Uterus (tissue), 4 donors: ENCODE results near the gene IMPG1. TPM values are rescaled to one million over a fixed set of nuclear protein-coding genes. Genes with fewer than 3 reads are reported as not detected.

Source experiments
- DNase-seq, 2 donors: peaks; one replicate each; pipeline ENCODE4 v3.0.0-alpha.2; 2019 to 2020
- H3K27ac ChIP-seq, 2 donors: fragments of 200-600 bp; sonication (generic); 1 replicate in 1 of 2; 2 replicates in 1 of 2; pipeline ENCODE4 v1.5.1; 2016 to 2018
- H3K27me3 ChIP-seq, 2 donors: fragments of 200-600 bp; sonication (generic); one replicate each; pipeline ENCODE4 v1.5.1; 2018 to 2019; ENCODE audit warnings: control low read depth in 1 of 2
- H3K36me3 ChIP-seq, 2 donors: fragments of 200-600 bp; sonication (generic); one replicate each; pipeline ENCODE4 v1.5.1; 2019; ENCODE audit warnings: control low read depth in 1 of 2
- H3K4me1 ChIP-seq, 2 donors: fragments of 200-600 bp; sonication (generic); one replicate each; pipeline ENCODE4 v1.5.1; 2018 to 2019; ENCODE audit warnings: control low read depth in 1 of 2
- H3K4me3 ChIP-seq, 2 donors: fragments of 200-600 bp; sonication (generic); 1 replicate in 1 of 2; 2 replicates in 1 of 2; pipeline ENCODE4 v1.5.1; 2018 to 2019; ENCODE audit warnings: mild to moderate bottlenecking in 1 of 2
- H3K9me3 ChIP-seq, 2 donors: fragments of 200-600 bp; sonication (generic); one replicate each; pipeline ENCODE4 v1.5.1; 2019; ENCODE audit warnings: control low read depth in 1 of 2
- CTCF ChIP-seq, 4 experiments: fragments of 200-600 bp in 2 of 4; fragments of 450-650 bp in 2 of 4; sonication (generic) in 2 of 4; IDR thresholded peaks; one replicate each; pipeline ENCODE4 v1.5.1; 2016 to 2019; ENCODE audit warnings: antibody characterized with exemption in 4 of 4, mild to moderate bottlenecking in 2 of 4, moderate library complexity in 1 of 4
- POLR2A ChIP-seq, 2 donors: fragments of 450-650 bp; IDR thresholded peaks; one replicate each; pipeline ENCODE4 v1.6.1; 2016; ENCODE audit warnings: antibody characterized with exemption in 2 of 2, mild to moderate bottlenecking in 1 of 2, moderate library complexity in 1 of 2
- intact Hi-C: fragments of 100-400 bp; cut with DNase I; formaldehyde crosslinking; loops from one replicate; pipeline ENCODE4 v1.15.1; 2023; ENCODE audit warnings: low total_unique reads
- total RNA-seq, 4 donors: library from RNA; depleted of rRNA in 3 of 4; stranded (reverse); fragments of >200 nt in 3 of 4; gene quantifications; one replicate each; pipeline versions ENCODE4 v1.1.0 to v1.2.4, GENCODE V29; 2014 to 2023
- donor health status: DM: yes; HTN: yes; CAD: no.

IMPG1 gene
- total RNA-seq, 4 donors from 2014 or later: 0.14 TPM; not detected in 3

GRCh38 chr6:75940564-75940963, 131.9 kb downstream of the IMPG1 start:
- intact Hi-C loops: no loop called here
- Histone ChIP-seq H3K27me3 (no peaks in the 10 kb centered on the region), H3K27ac (no peak overlapping the region), H3K36me3 (no peaks in the 10 kb centered on the region), H3K9me3 (no peaks in the 10 kb centered on the region), H3K4me3 (no peak overlapping the region), H3K4me1 (no peaks in the 10 kb centered on the region)
- no peak for DNase-seq
- no peak for TF ChIP-seq CTCF (IDR thresholded peaks at IDR 0.05)
- no peak for TF ChIP-seq POLR2A (IDR thresholded peaks at IDR 0.05)

GRCh38 chr6:75937846-75938245, 134.6 kb downstream of the IMPG1 start:
- Histone ChIP-seq H3K27me3 (no peaks in the 10 kb centered on the region), H3K4me1 (no peaks in the 10 kb centered on the region), H3K4me3 (no peak overlapping the region), H3K27ac (no peak overlapping the region), H3K9me3 (no peaks in the 10 kb centered on the region), H3K36me3 (no peaks in the 10 kb centered on the region)
- DNase-seq: no peak
- TF ChIP-seq POLR2A (IDR thresholded peaks at IDR 0.05) (no peak), CTCF (IDR thresholded peaks at IDR 0.05) (no peak)
- intact Hi-C loops: no loop called here

GRCh38 chr6:75936682-75937081, 135.8 kb downstream of the IMPG1 start:
- H3K27me3 ChIP-seq: no peaks in the 10 kb centered on the region
- H3K9me3 ChIP-seq: no peaks in the 10 kb centered on the region
- H3K4me3 ChIP-seq: no peak overlapping the region
- intact Hi-C loops: no loop called here
- no peak for TF ChIP-seq POLR2A (IDR thresholded peaks at IDR 0.05)
- TF ChIP-seq CTCF (IDR thresholded peaks at IDR 0.05): no peak
- H3K36me3 ChIP-seq: no peaks in the 10 kb centered on the region
- DNase-seq: no peak
- H3K27ac ChIP-seq: no peak overlapping the region
- no peaks in the 10 kb centered on the region for H3K4me1 ChIP-seq

GRCh38 chr6:75935473-75935793, 137.0 kb downstream of the IMPG1 start:
- Histone ChIP-seq H3K27me3 (no peaks in the 10 kb centered on the region), H3K27ac (no peak overlapping the region), H3K9me3 (no peaks in the 10 kb centered on the region), H3K4me3 (peak overlapping the region; percentile 1 to 22), H3K4me1 (no peaks in the 10 kb centered on the region), H3K36me3 (no peaks in the 10 kb centered on the region)
- no peak for DNase-seq
- TF ChIP-seq CTCF (IDR thresholded peaks at IDR 0.05): no peak
- TF ChIP-seq POLR2A (IDR thresholded peaks at IDR 0.05): no peak
- intact Hi-C loops: no loop called here

GRCh38 chr6:75934643-75935472, 137.6 kb downstream of the IMPG1 start:
- no peaks in the 10 kb centered on the region for H3K27me3 ChIP-seq
- H3K9me3 ChIP-seq: no peaks in the 10 kb centered on the region
- TF ChIP-seq CTCF (IDR thresholded peaks at IDR 0.05) (peak; percentile 57 to 66 (median 62)), POLR2A (IDR thresholded peaks at IDR 0.05) (no peak)
- no peaks in the 10 kb centered on the region for H3K4me1 ChIP-seq
- no peak overlapping the region for H3K27ac ChIP-seq
- H3K36me3 ChIP-seq: no peaks in the 10 kb centered on the region
- H3K4me3 ChIP-seq: peak overlapping the region; percentile 1 to 22
- peak; percentile 29 to 37 for DNase-seq
- intact Hi-C loops: no loop called here
